HepG2 (cell line): ENCODE measurements around the gene NGRN. TPM values are rescaled to one million over a fixed set of nuclear protein-coding genes. Genes with fewer than 3 reads are reported as not detected.

Source experiments
- ARID2 ChIP-seq: sonication (generic); formaldehyde crosslinking; IDR thresholded peaks from 2 replicates; pipeline ENCODE4 v1.8.1; 2022; ENCODE audit warnings: mild to moderate bottlenecking, missing genetic modification reagents, borderline replicate concordance
- ARNTL ChIP-seq: sonication (generic); formaldehyde crosslinking; IDR thresholded peaks from 2 replicates; pipeline ENCODE4 v1.4.0; 2020; ENCODE audit warnings: mild to moderate bottlenecking, missing genetic modification reagents
- HOXD1 ChIP-seq: sonication (generic); formaldehyde crosslinking; IDR thresholded peaks from 2 replicates; pipeline ENCODE4 v1.5.0; 2020; ENCODE audit warnings: missing genetic modification reagents
- POGZ ChIP-seq: sonication (generic); formaldehyde crosslinking; IDR thresholded peaks from 2 replicates; pipeline ENCODE4 v1.4.0; 2020; ENCODE audit warnings: mild to moderate bottlenecking, missing genetic modification reagents
- SMC3 ChIP-seq: IDR thresholded peaks from 2 replicates; pipeline ENCODE4 v1.6.1; 2011; ENCODE audit warnings: low read length, improper control_type of control experiment
- TAF15 ChIP-seq: fragments of 200-400 bp; formaldehyde crosslinking; IDR thresholded peaks from one replicate; pipeline ENCODE4 v1.6.1; 2018; ENCODE audit warnings: mild to moderate bottlenecking, low read depth, low read length; ENCODE audit not compliant: poor library complexity, severe bottlenecking
- TFAP4 ChIP-seq: sonication (generic); IDR thresholded peaks from 2 replicates; pipeline ENCODE4 v1.6.1; 2016; ENCODE audit warnings: low read depth, borderline replicate concordance
- ZNF281 ChIP-seq: sonication (generic); formaldehyde crosslinking; IDR thresholded peaks from 2 replicates; pipeline ENCODE4 v1.4.0; 2020; ENCODE audit warnings: missing genetic modification reagents, borderline replicate concordance
- polyA plus RNA-seq, 8 experiments: library from polyadenylated mRNA; depleted of rRNA in 3 of 8; stranded (reverse) in 7 of 8; unstranded in 1 of 8; fragments of >200 nt; fragmentation: Illumina TruSeq in 4 of 8; extraction: Trizol in 4 of 8; gene quantifications; 2 replicates each; pipeline versions ENCODE4 v1.2.1 to v1.2.3, GENCODE V29; 2011 to 2016; ENCODE audit warnings: low read depth in 4 of 8, missing spikeins in 1 of 8, mixed read lengths in 1 of 8; ENCODE audit not compliant: insufficient read depth in 1 of 8
- total RNA-seq, 5 experiments: library from RNA; depleted of rRNA; stranded (reverse); fragments of >200 nt; fragmentation: Illumina TruSeq; extraction: Trizol; gene quantifications; 2 replicates each; pipeline ENCODE4 v1.2.3, GENCODE V29; 2016; ENCODE audit warnings: low read depth in 1 of 5
- TF ChIP-seq, protein P1 (sequence below): sonication (generic); formaldehyde crosslinking; IDR thresholded peaks from 2 replicates; pipeline ENCODE4 v1.5.1; 2020; ENCODE audit warnings: missing genetic modification reagents, mild to moderate bottlenecking, borderline replicate concordance
- TF ChIP-seq, protein P2 (sequence below): sonication (generic); formaldehyde crosslinking; IDR thresholded peaks from 2 replicates; pipeline ENCODE4 v1.4.0; 2020; ENCODE audit warnings: mild to moderate bottlenecking, missing genetic modification reagents, borderline replicate concordance
- TF ChIP-seq, protein P3 (sequence below): sonication (generic); formaldehyde crosslinking; IDR thresholded peaks from 2 replicates; pipeline ENCODE4 v1.9.0; 2021; ENCODE audit warnings: missing genetic modification reagents, mild to moderate bottlenecking, borderline replicate concordance

The NGRN gene
- total and polyA plus RNA-seq, 2 of the 13 experiments (the other 11 are each of a cell fraction or from before 2014, with no cell fraction given) = 39.8 to 63.7 TPM

DNA sequence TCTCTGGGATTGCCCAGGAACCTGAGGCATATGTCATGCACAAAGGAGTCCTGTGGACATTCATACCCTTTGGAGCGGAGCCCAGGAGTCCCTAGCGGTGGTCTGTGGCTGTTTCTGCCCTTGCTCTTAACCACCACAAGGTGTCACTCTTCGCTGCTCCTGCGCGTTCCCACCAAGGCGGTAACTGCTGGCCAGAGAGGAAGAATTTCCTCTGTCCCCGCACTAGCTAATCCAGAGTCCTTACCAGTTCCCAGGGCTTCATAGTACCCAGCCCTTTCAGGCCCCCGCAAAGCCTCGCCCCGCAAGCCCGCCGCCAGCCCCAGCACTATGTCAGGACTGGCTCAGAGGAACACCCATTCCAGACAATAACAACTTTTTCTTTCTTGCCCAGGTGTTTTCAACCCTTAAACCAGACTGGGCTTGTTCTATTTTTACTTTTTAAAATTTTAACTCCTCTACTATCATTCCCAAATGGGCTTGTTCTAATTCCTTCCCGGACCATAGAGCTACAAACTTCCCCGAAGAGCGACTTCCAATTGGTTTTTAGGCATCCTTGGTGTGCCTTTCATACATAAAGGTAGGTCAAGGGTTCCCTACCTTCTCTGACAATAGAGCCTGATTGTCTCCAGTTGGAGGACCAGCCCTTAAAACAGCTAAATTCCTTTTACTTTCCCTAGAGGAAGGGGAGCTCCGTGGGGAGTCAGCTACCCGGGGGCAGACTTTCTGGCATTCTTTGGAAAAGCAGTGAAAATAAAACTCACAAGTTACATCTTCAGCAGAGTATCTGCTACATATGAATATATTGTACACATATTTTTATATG, 54.8 kb downstream of the NGRN start (continued):
- TF ChIP-seq SMC3 (peak; percentile 98), ZNF281 (CRISPR knock-in tag) (no peak), TAF15 (no peak), ARNTL (CRISPR knock-in tag) (no peak), HOXD1 (no peak), TFAP4 (no peak), POGZ (no peak), ARID2 (CRISPR knock-in tag) (no peak)
- TF ChIP-seq, protein P1, sequence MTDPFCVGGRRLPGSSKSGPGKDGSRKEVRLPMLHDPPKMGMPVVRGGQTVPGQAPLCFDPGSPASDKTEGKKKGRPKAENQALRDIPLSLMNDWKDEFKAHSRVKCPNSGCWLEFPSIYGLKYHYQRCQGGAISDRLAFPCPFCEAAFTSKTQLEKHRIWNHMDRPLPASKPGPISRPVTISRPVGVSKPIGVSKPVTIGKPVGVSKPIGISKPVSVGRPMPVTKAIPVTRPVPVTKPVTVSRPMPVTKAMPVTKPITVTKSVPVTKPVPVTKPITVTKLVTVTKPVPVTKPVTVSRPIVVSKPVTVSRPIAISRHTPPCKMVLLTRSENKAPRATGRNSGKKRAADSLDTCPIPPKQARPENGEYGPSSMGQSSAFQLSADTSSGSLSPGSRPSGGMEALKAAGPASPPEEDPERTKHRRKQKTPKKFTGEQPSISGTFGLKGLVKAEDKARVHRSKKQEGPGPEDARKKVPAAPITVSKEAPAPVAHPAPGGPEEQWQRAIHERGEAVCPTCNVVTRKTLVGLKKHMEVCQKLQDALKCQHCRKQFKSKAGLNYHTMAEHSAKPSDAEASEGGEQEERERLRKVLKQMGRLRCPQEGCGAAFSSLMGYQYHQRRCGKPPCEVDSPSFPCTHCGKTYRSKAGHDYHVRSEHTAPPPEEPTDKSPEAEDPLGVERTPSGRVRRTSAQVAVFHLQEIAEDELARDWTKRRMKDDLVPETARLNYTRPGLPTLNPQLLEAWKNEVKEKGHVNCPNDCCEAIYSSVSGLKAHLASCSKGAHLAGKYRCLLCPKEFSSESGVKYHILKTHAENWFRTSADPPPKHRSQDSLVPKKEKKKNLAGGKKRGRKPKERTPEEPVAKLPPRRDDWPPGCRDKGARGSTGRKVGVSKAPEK (CRISPR knock-in tag) = 0 out of 2 replicates have a peak, but pooled peaks have one; percentile 27
- TF ChIP-seq, protein P2, sequence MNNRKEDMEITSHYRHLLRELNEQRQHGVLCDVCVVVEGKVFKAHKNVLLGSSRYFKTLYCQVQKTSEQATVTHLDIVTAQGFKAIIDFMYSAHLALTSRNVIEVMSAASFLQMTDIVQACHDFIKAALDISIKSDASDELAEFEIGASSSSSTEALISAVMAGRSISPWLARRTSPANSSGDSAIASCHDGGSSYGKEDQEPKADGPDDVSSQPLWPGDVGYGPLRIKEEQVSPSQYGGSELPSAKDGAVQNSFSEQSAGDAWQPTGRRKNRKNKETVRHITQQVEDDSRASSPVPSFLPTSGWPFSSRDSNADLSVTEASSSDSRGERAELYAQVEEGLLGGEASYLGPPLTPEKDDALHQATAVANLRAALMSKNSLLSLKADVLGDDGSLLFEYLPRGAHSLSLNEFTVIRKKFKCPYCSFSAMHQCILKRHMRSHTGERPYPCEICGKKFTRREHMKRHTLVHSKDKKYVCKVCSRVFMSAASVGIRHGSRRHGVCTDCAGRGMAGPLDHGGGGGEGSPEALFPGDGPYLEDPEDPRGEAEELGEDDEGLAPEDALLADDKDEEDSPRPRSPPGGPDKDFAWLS (CRISPR knock-in tag) = no peak
- TF ChIP-seq, protein P3, sequence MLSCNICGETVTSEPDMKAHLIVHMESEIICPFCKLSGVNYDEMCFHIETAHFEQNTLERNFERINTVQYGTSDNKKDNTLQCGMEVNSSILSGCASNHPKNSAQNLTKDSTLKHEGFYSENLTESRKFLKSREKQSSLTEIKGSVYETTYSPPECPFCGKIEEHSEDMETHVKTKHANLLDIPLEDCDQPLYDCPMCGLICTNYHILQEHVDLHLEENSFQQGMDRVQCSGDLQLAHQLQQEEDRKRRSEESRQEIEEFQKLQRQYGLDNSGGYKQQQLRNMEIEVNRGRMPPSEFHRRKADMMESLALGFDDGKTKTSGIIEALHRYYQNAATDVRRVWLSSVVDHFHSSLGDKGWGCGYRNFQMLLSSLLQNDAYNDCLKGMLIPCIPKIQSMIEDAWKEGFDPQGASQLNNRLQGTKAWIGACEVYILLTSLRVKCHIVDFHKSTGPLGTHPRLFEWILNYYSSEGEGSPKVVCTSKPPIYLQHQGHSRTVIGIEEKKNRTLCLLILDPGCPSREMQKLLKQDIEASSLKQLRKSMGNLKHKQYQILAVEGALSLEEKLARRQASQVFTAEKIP (CRISPR knock-in tag) = no peak
